NCI-H1436 treated with DMSO at 0.1 percent for 48 hours (cell line): ENCODE results near the gene NUP50.

Experiments
- DNase-seq: peaks from one replicate; lab custom pipeline; 2025; lab: John Stamatoyannopoulos, UW

The NUP50 gene

GRCh38 chr22:45210577-45210976 is 46.9 kb downstream of the NUP50 start:
- DNase-seq = no peak

DNA sequence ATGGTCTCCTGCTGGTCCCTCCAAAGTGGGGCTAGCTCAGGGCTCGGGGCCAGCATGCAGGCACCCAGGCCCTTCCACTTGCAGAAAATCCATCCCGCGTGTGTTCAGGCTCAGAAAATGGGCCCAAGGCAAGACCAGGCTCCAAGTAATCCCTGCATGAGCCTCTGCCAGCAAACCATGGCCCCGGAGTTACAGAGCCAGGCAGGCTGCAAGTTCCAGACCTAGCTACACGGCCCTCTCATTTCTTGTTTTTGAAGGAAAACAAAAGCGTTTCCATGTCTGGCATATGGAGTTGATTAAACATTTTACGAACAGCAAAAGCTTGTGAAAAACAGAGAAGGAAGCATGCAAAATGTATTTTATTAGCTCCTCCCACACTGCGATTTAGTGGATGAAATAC is 47.3 kb downstream of the NUP50 start:
- no peak for DNase-seq

DNA sequence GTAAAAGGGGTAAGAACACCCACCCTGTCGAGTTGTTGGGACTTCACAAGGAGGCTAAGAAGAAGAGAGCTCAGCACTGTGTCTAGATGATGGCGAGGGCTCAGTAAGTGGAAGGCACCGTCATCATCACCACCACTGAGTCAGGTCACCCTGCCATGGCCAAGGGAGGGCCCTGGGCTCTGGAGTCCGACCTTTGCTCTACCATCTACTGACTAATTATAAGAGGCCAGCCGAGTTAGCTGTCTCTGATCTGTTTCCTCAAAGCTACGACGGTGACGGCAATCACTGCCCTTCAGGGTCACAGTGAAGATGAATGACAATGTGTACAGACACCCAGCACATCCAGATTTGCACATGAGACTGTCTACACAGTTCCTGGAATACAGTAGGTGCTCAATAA is 47.7 kb downstream of the NUP50 start:
- no peak for DNase-seq

- no peak for DNase-seq
Measured at GRCh38 chr22:45211848-45212247, 48.1 kb downstream of the NUP50 start.

DNA sequence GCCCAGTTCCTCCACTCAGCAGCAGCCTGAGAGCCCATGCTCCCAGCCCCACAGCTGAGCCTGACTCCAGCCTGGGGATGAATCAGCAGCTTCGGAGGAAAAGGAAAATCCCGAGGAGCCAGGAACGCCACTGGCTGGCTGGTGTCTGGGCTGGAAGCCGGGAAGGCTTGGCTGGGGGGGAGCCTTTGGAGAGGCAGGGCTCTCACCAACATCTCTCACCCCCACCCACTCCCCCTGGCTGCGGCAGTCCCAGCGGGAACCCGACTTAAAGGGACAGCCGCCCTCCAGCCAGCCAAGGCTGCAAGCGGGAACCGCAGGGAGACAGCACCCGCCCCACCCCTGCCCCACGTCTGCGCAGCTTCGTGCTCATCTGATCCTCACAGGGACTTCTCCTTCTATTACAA is 48.6 kb downstream of the NUP50 start:
- no peak for DNase-seq

- no peak for DNase-seq
Measured at GRCh38 chr22:45212992-45213751, 49.4 kb downstream of the NUP50 start.

DNA sequence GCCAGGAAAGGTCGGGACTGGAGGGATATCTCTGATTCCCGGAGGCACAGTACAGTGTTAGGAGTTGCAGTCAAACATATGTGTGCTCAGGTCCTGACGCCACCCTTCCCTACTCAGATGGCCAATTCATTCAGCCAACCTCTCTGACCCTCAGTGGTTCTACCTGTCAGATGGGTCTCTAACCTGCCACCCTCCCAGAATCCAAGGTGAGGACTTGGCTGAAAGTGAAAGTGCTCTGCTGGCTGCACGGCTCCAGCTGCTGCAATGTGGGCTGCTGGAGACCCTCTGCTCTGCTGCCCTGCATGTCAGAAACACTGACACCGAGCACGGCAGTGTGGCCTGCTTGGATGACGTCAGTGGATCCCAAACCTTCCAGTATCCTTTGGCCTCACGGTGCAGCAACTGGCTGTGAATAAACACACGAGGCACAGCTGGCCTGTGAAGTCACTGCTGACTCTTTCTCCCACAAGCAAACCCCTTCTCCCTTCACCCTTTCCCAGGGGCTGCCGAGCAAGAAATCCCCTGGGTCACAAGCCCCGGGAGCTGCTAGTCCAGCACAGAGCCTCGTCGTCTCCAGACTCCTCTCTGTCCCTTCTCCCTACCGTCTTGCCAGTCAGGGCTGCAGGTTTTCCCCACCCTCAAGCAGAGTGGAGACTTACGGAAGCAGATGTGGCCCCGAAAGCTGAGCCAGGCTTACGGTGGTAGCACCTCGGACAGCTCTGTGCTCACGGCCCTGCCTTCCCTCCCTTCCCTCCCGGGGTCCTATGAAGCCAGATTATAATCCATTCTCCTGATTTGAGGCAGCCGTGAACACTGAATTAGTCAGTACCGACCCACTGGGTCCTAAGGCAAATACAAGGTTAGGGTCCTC is 52.6 kb downstream of the NUP50 start:
- no peak for DNase-seq

GRCh38 chr22:45217345-45217744 is 53.6 kb downstream of the NUP50 start:
- no peak for DNase-seq

DNA sequence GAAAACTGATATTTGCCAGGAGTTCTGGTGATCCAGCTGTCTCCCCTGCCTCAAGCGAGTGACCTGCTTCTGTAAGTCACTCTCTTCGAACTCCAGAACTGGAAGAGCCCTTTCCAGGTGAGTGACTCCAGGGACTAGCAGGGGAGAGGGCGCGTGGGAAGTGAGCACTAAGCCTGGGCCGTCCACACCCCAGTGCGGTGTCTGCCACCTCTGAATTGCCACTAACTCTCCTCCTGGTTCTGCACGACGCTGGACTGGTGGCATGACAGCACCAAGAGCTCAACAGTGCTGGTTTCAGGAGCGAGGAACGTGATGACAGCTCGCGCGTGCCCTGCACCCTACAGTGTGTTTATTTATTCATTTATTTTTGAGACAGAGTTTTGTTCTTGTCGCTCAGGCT is 54.1 kb downstream of the NUP50 start:
- DNase-seq = no peak

DNA sequence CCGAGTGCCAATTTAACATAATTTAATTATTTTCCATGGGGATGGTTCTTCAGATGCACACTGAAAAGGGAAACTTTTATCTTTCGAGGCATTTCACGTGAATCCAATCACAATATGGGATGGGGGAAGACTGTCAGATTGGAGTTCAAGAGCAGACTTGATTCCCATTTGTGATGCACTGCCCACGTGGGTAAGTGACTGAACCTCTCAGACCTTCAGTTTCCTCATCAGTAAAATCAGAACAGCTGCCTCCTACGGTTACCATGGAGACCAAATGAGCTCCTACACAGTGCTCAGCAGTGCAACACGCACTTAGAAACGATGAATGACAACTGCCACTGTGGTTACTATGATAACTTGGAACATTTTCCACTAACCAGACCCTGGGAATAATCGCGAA is 55.3 kb downstream of the NUP50 start:
- DNase-seq = no peak

DNA sequence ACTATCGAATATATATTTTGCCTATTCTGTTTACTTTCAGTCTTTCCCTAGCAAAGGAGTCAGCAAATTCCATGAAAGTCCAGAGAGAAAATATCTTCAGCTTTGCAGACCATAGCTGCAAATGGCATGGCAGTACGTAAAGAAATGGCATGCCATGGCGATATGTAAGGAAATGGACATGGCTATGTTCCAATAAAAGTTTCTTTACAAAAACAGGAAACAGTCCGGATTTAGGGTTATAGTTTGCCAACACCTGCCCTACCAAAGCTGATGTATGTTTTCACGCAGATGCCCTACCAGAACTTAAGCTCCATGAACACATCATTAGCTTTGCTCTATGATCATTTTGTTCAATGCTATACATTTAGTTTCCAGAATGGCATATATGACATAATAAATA is 57.5 kb downstream of the NUP50 start:
- no peak for DNase-seq

GRCh38 chr22:45223304-45224117 is 59.8 kb downstream of the NUP50 start:
- DNase-seq = no peak

DNA sequence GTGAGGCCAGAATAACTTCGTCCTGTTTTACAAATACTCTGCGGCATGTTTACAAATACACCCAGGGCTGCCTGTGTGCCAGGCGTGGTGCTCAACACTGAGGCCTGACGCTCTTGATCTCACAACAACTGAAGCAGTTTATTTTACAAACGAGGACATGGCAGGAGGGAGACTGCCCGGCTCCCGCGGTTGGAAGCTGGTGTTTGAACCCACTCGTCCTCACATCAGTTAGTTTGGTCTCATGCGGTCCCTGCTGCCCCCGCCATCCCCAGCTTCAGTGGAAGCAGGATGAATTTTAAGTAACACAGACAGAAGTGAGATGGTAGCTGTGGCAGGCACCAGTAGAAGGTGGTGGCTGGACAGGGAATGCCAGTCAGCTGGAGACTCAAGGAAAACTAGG is 60.6 kb downstream of the NUP50 start:
- no peak for DNase-seq

DNA sequence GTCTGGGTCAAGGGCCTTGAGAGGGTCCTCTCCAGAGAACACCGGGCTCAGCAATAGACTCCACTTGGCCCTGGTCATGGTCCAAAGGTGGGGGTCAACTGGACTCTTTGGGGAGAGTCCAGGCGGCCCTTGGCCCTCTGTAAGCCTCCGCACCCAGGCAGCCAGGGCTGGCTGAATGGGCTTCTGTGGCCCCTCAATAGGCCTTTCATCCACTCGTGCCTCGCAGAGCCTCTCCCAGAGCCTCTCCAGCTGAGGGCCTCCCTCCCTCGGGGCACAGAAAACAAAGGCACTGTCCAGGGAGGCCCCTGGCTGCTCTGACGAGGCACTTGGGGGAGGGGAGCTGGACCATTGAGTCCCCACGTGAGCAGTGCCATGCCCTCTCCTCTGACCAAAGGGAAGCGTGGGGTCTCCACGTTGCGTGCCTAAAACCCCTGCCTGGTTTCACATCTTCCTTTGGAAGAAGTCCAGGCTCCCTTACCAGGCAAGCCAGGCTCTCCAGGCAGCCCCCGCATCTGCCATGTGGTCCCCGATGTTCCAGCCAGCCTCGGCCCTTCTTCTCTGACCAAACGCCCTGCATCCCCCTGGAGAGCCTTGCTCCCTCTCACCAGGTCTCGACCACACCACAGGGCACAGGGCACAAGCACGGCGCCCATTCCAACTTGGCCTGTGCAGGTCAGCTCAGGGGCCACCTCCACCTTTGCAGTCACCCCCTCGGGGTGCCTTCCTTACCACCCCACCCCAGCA is 61.4 kb downstream of the NUP50 start:
- DNase-seq = no peak

DNA sequence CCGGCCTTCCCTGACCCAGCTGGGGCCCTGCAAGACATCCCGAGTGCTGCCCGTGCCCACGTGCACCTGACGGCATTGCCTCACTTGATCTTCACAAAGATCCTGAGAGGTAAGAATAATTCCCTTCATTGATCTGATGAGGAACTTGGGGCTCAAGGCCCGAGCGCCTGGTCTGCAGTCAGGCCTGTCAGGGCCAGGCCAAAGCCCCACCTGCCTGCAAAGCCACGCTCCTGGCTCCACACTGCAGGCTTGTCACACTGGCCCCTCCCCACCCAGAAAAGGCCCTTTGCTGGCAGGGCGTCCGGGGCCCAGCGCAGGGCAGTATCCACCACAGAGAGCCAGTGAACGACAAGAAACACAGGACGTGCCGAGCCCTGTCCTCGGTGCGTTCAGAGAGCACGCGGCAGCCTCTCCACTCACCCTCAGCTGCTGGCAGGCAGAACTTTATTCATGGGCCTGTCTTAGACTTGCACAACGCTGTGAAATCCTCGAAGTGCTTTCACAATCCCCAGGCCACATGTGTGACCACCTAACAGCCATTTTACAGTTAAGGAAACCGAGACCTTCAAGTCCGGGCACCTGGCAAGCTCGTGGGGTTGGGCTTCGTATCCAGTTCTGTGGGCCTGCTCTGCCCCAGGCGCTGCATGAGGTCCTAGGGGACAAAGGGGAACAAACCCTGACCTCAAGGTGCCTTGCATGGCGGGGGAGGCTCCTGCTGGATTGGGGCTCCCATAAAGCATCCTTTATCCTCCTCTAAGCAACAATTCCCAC is 62.2 kb downstream of the NUP50 start:
- no peak for DNase-seq

GRCh38 chr22:45226503-45227186 is 62.9 kb downstream of the NUP50 start:
- no peak for DNase-seq

DNA sequence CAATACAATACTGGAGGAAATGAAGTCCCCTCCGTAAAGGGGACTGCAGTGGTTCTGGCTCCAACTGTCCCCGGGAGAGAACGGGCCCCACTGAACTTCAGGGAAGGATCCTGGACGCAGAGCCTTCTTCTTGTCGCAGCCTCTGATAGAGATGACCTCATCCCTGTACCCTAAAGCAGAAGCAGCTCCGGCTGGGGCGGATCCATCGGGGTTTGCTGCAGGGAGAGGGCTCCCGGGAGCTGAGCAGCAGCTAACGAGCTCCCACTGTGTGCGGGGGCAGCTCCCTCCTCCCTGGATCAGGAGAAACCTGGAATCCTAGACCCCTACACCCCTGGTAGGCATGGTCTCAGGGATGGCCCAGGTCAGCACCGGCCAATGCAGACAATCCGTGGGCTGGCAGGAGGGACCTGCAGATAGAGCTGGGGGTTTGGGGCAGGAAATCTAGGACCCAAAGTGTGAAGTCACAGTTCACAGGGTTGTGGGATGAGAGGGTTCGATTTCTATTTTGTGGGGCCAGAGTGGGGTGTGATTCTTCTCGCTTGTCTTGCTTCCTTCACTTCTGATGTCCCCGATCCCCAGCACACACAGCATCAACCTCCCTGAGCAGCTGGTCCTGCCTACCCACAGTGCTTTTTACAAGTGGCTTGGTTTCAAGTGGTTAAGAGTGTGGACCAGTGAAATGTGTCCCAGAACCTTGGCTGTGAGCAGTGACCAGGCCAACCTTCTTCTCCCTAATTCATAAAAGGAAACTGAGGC is 64.1 kb downstream of the NUP50 start:
- DNase-seq = no peak

DNA sequence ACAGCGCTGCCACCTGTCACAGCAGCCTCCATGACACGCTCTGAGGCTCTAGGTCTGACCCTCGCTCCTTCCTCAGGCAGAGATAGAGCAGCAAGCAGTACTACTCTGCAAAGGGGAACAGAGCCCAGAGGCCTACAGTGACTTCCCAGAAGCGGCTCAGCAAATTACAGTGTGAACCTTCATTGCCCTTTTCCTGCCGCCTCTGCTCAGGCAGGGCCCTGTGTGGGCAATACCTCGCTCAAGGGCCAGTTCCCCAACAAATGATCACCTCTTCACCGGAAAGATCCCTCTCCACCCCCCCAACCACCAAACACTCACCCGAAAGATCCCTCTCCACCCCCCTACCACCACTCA is 64.7 kb downstream of the NUP50 start:
- no peak for DNase-seq

GRCh38 chr22:45229181-45229580 is 65.5 kb downstream of the NUP50 start:
- DNase-seq = no peak
